Sigmoid colon (tissue), 4 donors: ENCODE data around the gene WIPF3.

ENCODE experiments used
- EP300 ChIP-seq, 4 donors: sonication (generic); formaldehyde crosslinking; IDR thresholded peaks; one replicate each; pipeline ENCODE4 v1.6.1; 2017; ENCODE audit warnings: antibody characterized with exemption in 4 of 4
- POLR2A ChIP-seq, 2 donors: fragments of 450-650 bp; IDR thresholded peaks; one replicate each; pipeline ENCODE4 v1.6.1; 2016; ENCODE audit warnings: antibody characterized with exemption in 2 of 2, mild to moderate bottlenecking in 2 of 2, moderate library complexity in 2 of 2
- POLR2AphosphoS5 ChIP-seq, 4 donors: sonication (generic); formaldehyde crosslinking; IDR thresholded peaks; one replicate each; pipeline ENCODE4 v1.6.1; 2017; ENCODE audit warnings: antibody characterized with exemption in 4 of 4
- TF ChIP-seq, protein P1 (sequence below), 4 experiments: fragments of 450-650 bp in 3 of 4; fragments of 200-600 bp in 1 of 4; IDR thresholded peaks; one replicate each; pipeline ENCODE4 v1.5.1; 2016 to 2019; ENCODE audit warnings: antibody characterized with exemption in 4 of 4, mild to moderate bottlenecking in 3 of 4, moderate library complexity in 2 of 4

GRCh38 chr7:29806995-29807841 lies 910 bp downstream of the WIPF3 start:
- TF ChIP-seq EP300 (IDR thresholded peaks at IDR 0.05) (no peak), POLR2AphosphoS5 (IDR thresholded peaks at IDR 0.05) (no peak), POLR2A (IDR thresholded peaks at IDR 0.05) (no peak)
- TF ChIP-seq, protein P1, sequence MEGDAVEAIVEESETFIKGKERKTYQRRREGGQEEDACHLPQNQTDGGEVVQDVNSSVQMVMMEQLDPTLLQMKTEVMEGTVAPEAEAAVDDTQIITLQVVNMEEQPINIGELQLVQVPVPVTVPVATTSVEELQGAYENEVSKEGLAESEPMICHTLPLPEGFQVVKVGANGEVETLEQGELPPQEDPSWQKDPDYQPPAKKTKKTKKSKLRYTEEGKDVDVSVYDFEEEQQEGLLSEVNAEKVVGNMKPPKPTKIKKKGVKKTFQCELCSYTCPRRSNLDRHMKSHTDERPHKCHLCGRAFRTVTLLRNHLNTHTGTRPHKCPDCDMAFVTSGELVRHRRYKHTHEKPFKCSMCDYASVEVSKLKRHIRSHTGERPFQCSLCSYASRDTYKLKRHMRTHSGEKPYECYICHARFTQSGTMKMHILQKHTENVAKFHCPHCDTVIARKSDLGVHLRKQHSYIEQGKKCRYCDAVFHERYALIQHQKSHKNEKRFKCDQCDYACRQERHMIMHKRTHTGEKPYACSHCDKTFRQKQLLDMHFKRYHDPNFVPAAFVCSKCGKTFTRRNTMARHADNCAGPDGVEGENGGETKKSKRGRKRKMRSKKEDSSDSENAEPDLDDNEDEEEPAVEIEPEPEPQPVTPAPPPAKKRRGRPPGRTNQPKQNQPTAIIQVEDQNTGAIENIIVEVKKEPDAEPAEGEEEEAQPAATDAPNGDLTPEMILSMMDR (IDR thresholded peaks at IDR 0.05), result peak in 1 of 4 experiments; percentile 15
